T-helper 1 cell treated with Interleukin-12 subunit alpha and Interleukin-12 subunit beta and Interleukin-4 antibody, amounts not matched to agents 30 μg/mL and 1 μg/mL, for 36 hours (primary cell): ENCODE results near the gene CENPF.
"Not testable (repeated sequence)": the region's sequence is repeated elsewhere in the genome, so short reads cannot be mapped to it uniquely, and the experiment has no call there.

Experiments used
- H3K27ac Mint-ChIP-seq: one replicate; pipeline ENCODE4 v1.8.0; 2021; ENCODE audit warnings: mild to moderate bottlenecking, mixed read lengths
- H3K27me3 Mint-ChIP-seq: one replicate; pipeline ENCODE4 v1.8.0; 2021; ENCODE audit warnings: low read depth, mixed read lengths
- H3K36me3 Mint-ChIP-seq: one replicate; pipeline ENCODE4 v1.8.0; 2021; ENCODE audit warnings: low read depth, mixed read lengths
- H3K4me1 Mint-ChIP-seq: one replicate; pipeline ENCODE4 v1.8.0; 2021; ENCODE audit warnings: low read depth, mixed read lengths
- H3K4me3 Mint-ChIP-seq: one replicate; pipeline ENCODE4 v1.8.0; 2021; ENCODE audit warnings: mild to moderate bottlenecking, moderate library complexity, mixed read lengths
- H3K9me3 Mint-ChIP-seq: one replicate; pipeline ENCODE4 v1.8.0; 2021; ENCODE audit warnings: mixed read lengths

CENPF gene

DNA sequence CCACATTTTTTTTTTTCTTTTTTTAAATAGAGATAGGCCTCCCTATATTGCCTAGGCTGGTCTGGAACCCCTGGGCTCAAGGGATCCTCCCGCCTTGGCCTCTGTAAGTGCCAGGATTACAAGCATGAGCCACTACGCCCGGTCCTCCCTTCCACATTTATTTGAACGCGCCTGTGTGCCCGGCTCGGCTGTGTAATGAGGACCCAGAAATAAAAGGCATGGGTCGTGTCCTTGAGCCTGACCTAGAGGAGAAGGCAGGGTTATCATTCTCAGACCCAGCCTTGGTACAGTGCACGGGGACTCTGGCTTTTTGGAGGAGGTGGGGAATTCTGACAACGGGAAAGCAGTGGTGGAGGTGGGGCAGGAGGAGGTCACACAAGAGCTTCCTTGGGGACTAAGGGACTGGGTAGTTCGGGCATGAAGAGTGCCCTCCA is 841 bp downstream of the CENPF start:
- Mint-ChIP-seq H3K9me3 (no peaks in the 10 kb centered on the region), H3K27me3 (no peaks in the 10 kb centered on the region), H3K4me3 (peak overlapping the region; percentile 95), H3K4me1 (peaks cover 21% of the 10 kb centered on the region), H3K36me3 (peaks cover 6% of the 10 kb centered on the region), H3K27ac (peak overlapping the region; percentile 90)

GRCh38 chr1:214604523-214604922 is 1.5 kb downstream of the CENPF start:
- Mint-ChIP-seq H3K9me3 (peaks cover 5% of the 10 kb centered on the region), H3K27me3 (no peaks in the 10 kb centered on the region), H3K36me3 (peaks cover 11% of the 10 kb centered on the region), H3K4me1 (peaks cover 21% of the 10 kb centered on the region), H3K27ac (peak overlapping the region; percentile 31), H3K4me3 (peak overlapping the region; percentile 95)

- not testable (repeated sequence) for H3K27me3 Mint-ChIP-seq, H3K27ac Mint-ChIP-seq, H3K4me3 Mint-ChIP-seq
- H3K9me3 Mint-ChIP-seq = peaks cover 13% of the 10 kb centered on the region
- peaks cover 22% of the 10 kb centered on the region for H3K4me1 Mint-ChIP-seq
- peaks cover 20% of the 10 kb centered on the region for H3K36me3 Mint-ChIP-seq
Measured at GRCh38 chr1:214605484-214605883, 2.5 kb downstream of the CENPF start.

DNA sequence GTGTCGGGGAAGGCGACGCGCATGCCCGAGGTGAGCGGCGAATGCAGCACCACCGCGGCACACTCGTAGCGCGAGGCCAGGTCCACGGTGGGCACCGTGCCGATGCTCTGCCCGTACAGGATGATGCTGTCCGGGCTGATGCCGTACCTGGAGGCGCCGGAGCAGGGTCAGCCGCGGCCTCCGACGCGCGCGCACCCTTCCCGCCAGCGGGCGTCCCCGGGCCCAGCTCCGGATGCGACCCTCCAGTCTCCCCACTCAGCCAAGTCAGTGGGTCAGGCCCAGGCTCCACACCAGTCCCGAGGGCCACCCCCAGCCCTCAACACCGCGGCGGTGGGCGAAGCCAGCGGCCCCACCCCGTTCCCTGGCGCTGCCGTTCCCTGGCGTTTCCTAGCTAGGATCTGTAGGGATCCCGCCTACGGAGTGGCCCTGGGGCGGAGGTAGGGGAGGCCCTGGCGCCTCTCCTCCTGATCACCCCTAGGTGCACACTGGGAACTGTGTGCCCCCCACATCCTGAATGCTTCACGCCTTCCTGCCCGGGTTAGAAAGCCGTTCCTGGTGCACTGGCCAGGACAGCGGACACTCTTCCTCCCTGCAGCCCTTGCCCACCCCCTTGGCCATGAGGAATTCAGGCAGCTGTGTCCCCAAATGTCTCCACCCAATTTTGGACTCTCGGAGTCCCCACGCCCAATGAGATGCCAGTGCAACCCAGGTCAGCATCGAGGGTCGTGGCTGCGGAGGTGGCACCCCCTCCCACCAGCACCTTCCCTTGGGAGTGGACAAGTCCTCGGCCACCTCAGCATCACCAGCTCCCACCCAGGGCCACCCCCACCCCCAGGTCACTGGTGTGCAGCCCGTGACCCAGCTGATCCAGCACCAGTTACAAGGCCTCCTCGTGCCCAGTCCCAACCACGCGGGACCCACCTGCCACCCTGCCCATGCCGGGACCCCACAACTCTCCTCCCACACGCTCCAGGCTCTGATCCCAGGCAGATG is 3.2 kb downstream of the CENPF start:
- peaks cover 21% of the 10 kb centered on the region for H3K4me1 Mint-ChIP-seq
- not testable (repeated sequence) for H3K27me3 Mint-ChIP-seq, H3K4me3 Mint-ChIP-seq, H3K27ac Mint-ChIP-seq
- peaks cover 16% of the 10 kb centered on the region for H3K9me3 Mint-ChIP-seq
- peaks cover 24% of the 10 kb centered on the region for H3K36me3 Mint-ChIP-seq

GRCh38 chr1:214607492-214608215 is 4.7 kb downstream of the CENPF start:
- not testable (repeated sequence) for H3K4me3 Mint-ChIP-seq, H3K27ac Mint-ChIP-seq, H3K27me3 Mint-ChIP-seq
- Mint-ChIP-seq H3K9me3 (peaks cover 16% of the 10 kb centered on the region), H3K4me1 (peaks cover 21% of the 10 kb centered on the region), H3K36me3 (peaks cover 34% of the 10 kb centered on the region)

- Mint-ChIP-seq H3K36me3 (peaks cover 34% of the 10 kb centered on the region), H3K4me1 (peaks cover 20% of the 10 kb centered on the region), H3K9me3 (peaks cover 16% of the 10 kb centered on the region)
- H3K27ac Mint-ChIP-seq, H3K27me3 Mint-ChIP-seq, H3K4me3 Mint-ChIP-seq: not testable (repeated sequence)
Measured at GRCh38 chr1:214608216-214608783, 5.3 kb downstream of the CENPF start.

DNA sequence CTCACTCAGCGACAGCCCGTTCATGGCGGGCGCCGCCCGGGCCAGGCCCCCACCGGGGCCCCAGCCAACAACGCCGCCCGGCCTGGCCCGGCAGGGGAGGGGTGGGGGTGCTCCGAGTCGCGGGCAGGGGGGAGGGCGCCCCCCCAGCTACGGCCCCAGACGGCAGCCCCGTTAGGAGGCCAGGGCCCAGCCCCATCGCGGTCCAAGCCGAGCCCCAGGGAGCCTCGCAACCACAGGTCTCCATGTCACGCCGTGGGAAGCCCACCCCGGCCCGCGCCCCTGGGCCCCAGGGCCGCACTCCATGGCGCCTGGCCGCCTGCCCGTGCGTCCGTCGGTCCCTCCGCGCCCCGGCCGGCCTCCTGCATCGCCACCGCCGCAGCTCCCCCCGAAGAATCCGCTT is 5.8 kb downstream of the CENPF start:
- Mint-ChIP-seq H3K9me3 (peaks cover 16% of the 10 kb centered on the region), H3K36me3 (peaks cover 37% of the 10 kb centered on the region), H3K4me1 (peaks cover 22% of the 10 kb centered on the region)
- not testable (repeated sequence) for H3K27ac Mint-ChIP-seq, H3K27me3 Mint-ChIP-seq, H3K4me3 Mint-ChIP-seq

- Mint-ChIP-seq H3K36me3 (peaks cover 44% of the 10 kb centered on the region), H3K27ac (no peak overlapping the region), H3K4me1 (peaks cover 17% of the 10 kb centered on the region), H3K4me3 (no peak overlapping the region), H3K27me3 (no peaks in the 10 kb centered on the region), H3K9me3 (peaks cover 16% of the 10 kb centered on the region)
Measured at GRCh38 chr1:214609692-214610091, 6.7 kb downstream of the CENPF start.

DNA sequence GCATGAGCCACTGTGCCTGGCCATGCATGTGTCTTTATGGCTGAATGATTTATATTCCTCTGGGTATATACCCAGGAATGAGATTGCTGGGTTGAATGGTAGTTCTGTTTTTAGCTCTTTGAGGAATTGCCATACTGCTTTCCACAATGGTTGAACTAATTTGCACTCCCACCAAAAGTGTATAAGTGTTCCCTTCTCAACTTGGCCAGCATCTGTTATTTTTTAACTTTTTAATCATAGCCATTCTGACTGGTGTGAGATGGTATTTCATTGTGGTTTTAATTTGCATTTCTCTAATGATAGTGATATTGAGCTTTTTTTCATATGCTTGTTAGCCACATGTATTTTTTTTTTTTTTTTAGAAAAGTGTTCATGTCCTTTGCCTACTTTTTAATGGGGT is 7.1 kb downstream of the CENPF start:
- H3K27ac Mint-ChIP-seq, H3K27me3 Mint-ChIP-seq, H3K4me3 Mint-ChIP-seq: not testable (repeated sequence)
- Mint-ChIP-seq H3K36me3 (peaks cover 46% of the 10 kb centered on the region), H3K9me3 (peaks cover 16% of the 10 kb centered on the region), H3K4me1 (peaks cover 13% of the 10 kb centered on the region)

- peaks cover 8% of the 10 kb centered on the region for H3K9me3 Mint-ChIP-seq
- H3K4me3 Mint-ChIP-seq = no peak overlapping the region
- no peaks in the 10 kb centered on the region for H3K27me3 Mint-ChIP-seq
- no peak overlapping the region for H3K27ac Mint-ChIP-seq
- peaks cover 31% of the 10 kb centered on the region for H3K4me1 Mint-ChIP-seq
- peaks cover 56% of the 10 kb centered on the region for H3K36me3 Mint-ChIP-seq
Measured at GRCh38 chr1:214615109-214615508, 12.1 kb downstream of the CENPF start.

GRCh38 chr1:214615871-214616270 is 12.9 kb downstream of the CENPF start:
- peaks cover 3% of the 10 kb centered on the region for H3K9me3 Mint-ChIP-seq
- no peak overlapping the region for H3K4me3 Mint-ChIP-seq
- peaks cover 50% of the 10 kb centered on the region for H3K36me3 Mint-ChIP-seq

GRCh38 chr1:214617246-214617645 is 14.3 kb downstream of the CENPF start:
- peaks cover 3% of the 10 kb centered on the region for H3K9me3 Mint-ChIP-seq
- H3K27me3 Mint-ChIP-seq = no peaks in the 10 kb centered on the region
- peaks cover 51% of the 10 kb centered on the region for H3K36me3 Mint-ChIP-seq

More at GRCh38 chr1:214615871-214616270, 12.9 kb downstream of the CENPF start:
- H3K27ac Mint-ChIP-seq = peak overlapping the region; percentile 49
- H3K27me3 Mint-ChIP-seq = no peaks in the 10 kb centered on the region
- peaks cover 28% of the 10 kb centered on the region for H3K4me1 Mint-ChIP-seq

GRCh38 chr1:214617843-214618242 is 14.8 kb downstream of the CENPF start:
- Mint-ChIP-seq H3K27me3 (no peaks in the 10 kb centered on the region), H3K27ac (no peak overlapping the region), H3K9me3 (peaks cover 3% of the 10 kb centered on the region), H3K4me3 (no peak overlapping the region), H3K4me1 (peaks cover 23% of the 10 kb centered on the region), H3K36me3 (peaks cover 48% of the 10 kb centered on the region)

More at GRCh38 chr1:214617246-214617645, 14.3 kb downstream of the CENPF start:
- Mint-ChIP-seq H3K4me1 (peaks cover 23% of the 10 kb centered on the region), H3K27ac (peak overlapping the region; percentile 72), H3K4me3 (peak overlapping the region; percentile 52)

GRCh38 chr1:214621236-214621635 is 18.2 kb downstream of the CENPF start:
- Mint-ChIP-seq H3K4me3 (no peak overlapping the region), H3K9me3 (peaks cover 3% of the 10 kb centered on the region), H3K36me3 (peaks cover 44% of the 10 kb centered on the region), H3K27ac (no peak overlapping the region), H3K4me1 (peaks cover 26% of the 10 kb centered on the region), H3K27me3 (no peaks in the 10 kb centered on the region)
